COLO668 (cell line): Measurements from ENCODE around the gene TMCO6.
"Not testable (repeated sequence)": the region's sequence is repeated elsewhere in the genome, so short reads cannot be mapped to it uniquely, and the experiment has no call there.

Experiments
- DNase-seq: peaks from one replicate; lab custom pipeline; 2025; ENCODE audit not compliant: unreplicated experiment; lab: John Stamatoyannopoulos, UW

TMCO6 gene

GRCh38 chr5:140630292-140631035, 8.8 kb upstream of the TMCO6 start:
- DNase-seq: no peak

GRCh38 chr5:140631036-140631417, 8.2 kb upstream of the TMCO6 start:
- DNase-seq: no peak

- DNase-seq: peak; percentile 61
These were observed 7.4 kb upstream of the TMCO6 start for GRCh38 chr5:140631831-140632365.

DNA sequence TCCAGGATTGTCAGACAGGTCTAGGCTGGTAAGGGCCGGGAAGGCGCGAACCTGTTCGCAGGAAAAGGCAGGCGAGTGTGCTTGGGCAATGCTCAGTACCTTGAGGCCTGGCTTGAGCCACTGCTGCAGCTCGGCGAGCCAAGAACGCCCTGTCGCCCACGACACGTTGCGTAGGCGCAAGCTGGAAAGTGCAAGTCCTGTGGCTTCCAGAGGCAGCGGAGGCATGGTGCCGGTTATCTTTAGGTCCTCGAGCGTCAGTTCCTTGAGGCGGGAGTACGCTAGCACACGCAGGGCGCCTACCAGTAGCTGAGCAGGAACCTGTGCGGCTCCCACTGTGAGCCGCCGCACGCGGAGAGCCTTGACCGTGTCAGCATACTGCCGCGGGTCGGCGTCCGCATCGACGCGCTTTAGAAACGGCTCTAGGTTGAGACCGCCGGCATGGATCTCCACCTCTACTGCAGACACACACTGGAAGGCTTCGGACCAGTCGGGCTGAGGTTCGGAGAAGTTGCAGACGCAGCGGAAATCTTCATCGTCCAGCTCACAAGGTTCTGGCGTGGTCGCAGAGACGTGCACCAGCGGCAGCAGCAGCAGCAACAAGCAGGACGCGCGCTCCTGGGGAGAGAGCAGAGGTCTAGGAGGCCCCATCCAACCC, 6.8 kb upstream of the TMCO6 start:
- DNase-seq: peak; percentile 58

DNA sequence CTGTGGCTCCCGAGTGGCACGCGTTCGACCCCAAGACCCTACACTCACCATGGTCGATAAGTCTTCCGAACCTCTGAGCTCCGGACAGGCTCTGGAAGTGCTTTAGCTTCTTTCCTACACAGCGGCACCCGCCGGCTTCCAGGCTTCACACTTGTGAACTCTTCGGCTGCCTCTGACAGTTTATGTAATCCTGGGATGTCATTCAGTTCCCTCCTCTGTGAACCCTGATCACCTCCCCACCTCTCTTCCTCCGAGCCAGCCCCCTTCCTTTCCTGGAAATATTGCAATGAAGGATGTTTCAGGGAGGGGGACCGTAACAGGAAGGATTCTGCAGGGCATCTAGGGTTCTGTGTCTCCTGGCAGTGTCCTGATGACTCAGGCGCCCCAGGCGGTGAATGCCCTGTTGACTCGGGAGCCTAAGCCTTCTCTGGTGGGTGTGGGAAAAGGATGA, 6.2 kb upstream of the TMCO6 start, which contains the start of gene CD14:
Gene CD14, minus strand, starts transcription at position 155 of the 451 bp plus-strand sequence. Its CDS starts 104 bp downstream, at position 51.
- DNase-seq: peak; percentile 64

GRCh38 chr5:140633501-140633900, 5.8 kb upstream of the TMCO6 start:
- DNase-seq: no peak

- no peak for DNase-seq
These were observed 5.1 kb upstream of the TMCO6 start for GRCh38 chr5:140634103-140634502.

GRCh38 chr5:140635291-140636257, 3.7 kb upstream of the TMCO6 start:
- no peak for DNase-seq

- DNase-seq: no peak
These were observed 1.7 kb upstream of the TMCO6 start for GRCh38 chr5:140637371-140638100.

- not testable (repeated sequence) for DNase-seq
These were observed 428 bp upstream of the TMCO6 start for GRCh38 chr5:140638898-140639147.

- DNase-seq: no peak
These were observed 2.5 kb downstream of the TMCO6 start for GRCh38 chr5:140641716-140642115.

- no peak for DNase-seq
These were observed 3.5 kb downstream of the TMCO6 start for GRCh38 chr5:140642718-140643117.

DNA sequence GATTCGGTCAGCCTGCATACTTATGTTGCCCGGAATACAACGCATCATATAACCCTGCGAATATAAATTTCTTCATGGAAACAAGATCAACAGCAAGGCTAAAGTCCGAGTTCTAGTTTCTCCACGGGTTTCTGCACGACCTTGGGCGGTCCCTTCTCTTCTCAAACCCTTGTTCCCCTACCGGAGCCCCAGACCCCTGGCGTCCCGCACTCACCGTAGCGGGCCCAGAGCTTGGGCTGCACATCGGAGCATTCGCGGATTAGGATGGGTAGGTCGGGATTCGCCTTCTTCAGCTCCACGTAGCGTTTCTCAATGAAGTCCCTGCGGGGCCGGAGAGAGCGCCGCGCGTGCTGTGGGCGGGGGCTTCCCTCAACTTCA, 7.8 kb downstream of the TMCO6 start:
- DNase-seq: peak; percentile 17

- no peak for DNase-seq
These were observed 19.6 kb downstream of the TMCO6 start for GRCh38 chr5:140658870-140659269.

GRCh38 chr5:140660371-140660770, 21.1 kb downstream of the TMCO6 start:
- not testable (repeated sequence) for DNase-seq

DNA sequence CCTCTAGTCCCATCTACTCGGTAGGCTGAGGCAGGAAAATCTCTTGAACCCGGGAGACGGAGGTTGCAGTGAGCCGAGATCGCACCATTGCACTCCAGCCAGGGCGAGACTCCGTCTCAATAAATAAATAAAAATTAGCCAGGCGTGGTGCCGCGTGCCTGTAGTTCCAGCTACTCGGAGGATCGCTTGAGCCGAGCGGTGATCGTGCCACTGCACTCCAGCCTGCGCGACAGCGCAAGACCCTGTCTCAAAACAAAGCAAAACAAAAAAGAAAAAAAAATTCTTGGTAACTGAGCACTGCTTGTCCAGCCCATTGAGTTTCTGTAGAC, 24.7 kb downstream of the TMCO6 start:
- no peak for DNase-seq

- DNase-seq: peak; percentile 91
These were observed 25.3 kb downstream of the TMCO6 start, which contains the start of gene WDR55 for GRCh38 chr5:140664359-140665119. Gene WDR55, plus strand, starts transcription at chr5:140664904. Its CDS starts 9 bp downstream, at chr5:140664913.

GRCh38 chr5:140671035-140671434, 31.8 kb downstream of the TMCO6 start:
- DNase-seq: not testable (repeated sequence)

DNA sequence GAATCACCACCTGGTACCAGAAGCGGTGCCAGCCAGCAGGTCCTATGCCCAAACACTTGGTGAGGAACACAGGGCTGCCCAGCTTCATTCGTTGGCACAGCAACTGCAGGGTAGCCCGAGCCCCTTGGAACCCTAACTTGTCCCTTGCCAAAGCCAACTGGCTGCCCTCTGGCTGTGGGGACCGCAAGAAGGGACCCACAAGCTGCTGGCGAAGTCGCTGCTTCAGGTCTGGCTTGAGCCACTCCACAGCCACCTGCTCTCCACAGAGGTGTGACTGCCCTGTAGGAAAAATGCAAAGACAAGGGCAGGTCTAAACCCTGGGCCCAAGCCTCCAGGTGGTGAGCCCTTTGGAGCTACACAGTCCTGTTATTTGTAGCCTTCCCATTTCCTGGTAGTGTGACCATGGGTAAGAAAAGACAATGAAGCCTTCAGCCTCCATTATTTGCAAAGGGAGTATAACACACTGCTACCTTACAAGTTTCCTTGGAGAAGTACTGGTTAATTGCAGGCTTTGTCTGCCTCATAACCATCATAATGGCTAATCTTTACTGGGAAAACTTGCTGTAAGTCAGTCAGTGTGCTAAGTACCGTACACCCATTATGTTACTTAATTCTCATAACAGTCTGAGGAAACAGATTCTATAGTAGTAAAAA, 32.3 kb downstream of the TMCO6 start:
- no peak for DNase-seq
